HepG2 (cell line): ENCODE measurements around the gene C4orf46. TPM values are rescaled to one million over a fixed set of nuclear protein-coding genes. Genes with fewer than 3 reads are reported as not detected.

ENCODE experiments used
- MXD4 ChIP-seq: IDR thresholded peaks from 2 replicates; pipeline ENCODE4 v1.6.1; 2016; ENCODE audit warnings: mild to moderate bottlenecking, missing biosample characterization, missing genetic modification reagents
- NFYC ChIP-seq: IDR thresholded peaks from 2 replicates; pipeline ENCODE4 v1.6.1; 2016; ENCODE audit warnings: missing genetic modification reagents, missing compliant biosample characterization
- RBM39 ChIP-seq: fragments of 200-400 bp; formaldehyde crosslinking; IDR thresholded peaks from one replicate; pipeline ENCODE4 v1.6.1; 2018; ENCODE audit warnings: antibody characterized with exemption, mild to moderate bottlenecking, low read depth, low read length; ENCODE audit not compliant: poor library complexity, severe bottlenecking
- RFX5 ChIP-seq: IDR thresholded peaks from 2 replicates; pipeline ENCODE4 v1.6.1; 2011; ENCODE audit warnings: low read depth, low read length, improper control_type of control experiment
- ZNF124 ChIP-seq: sonication (generic); formaldehyde crosslinking; IDR thresholded peaks from 2 replicates; pipeline ENCODE4 v1.4.0; 2020; ENCODE audit warnings: missing genetic modification reagents
- ZNF235 ChIP-seq: sonication (generic); formaldehyde crosslinking; IDR thresholded peaks from 2 replicates; pipeline ENCODE4 v1.8.1; 2023; ENCODE audit warnings: mild to moderate bottlenecking, missing genetic modification reagents, borderline replicate concordance
- ZNF354B ChIP-seq: sonication (generic); formaldehyde crosslinking; IDR thresholded peaks from 2 replicates; pipeline ENCODE4 v1.8.0; 2022; ENCODE audit warnings: mild to moderate bottlenecking, missing genetic modification reagents
- ZNF431 ChIP-seq: sonication (generic); formaldehyde crosslinking; IDR thresholded peaks from 2 replicates; pipeline ENCODE4 v1.9.0; 2022; ENCODE audit warnings: missing genetic modification reagents, low read depth, mild to moderate bottlenecking, borderline replicate concordance
- ZSCAN20 ChIP-seq: sonication (generic); formaldehyde crosslinking; IDR thresholded peaks from 2 replicates; pipeline ENCODE4 v1.4.0; 2020; ENCODE audit warnings: missing genetic modification reagents, mild to moderate bottlenecking, borderline replicate concordance
- polyA plus RNA-seq, 8 experiments: library from polyadenylated mRNA; depleted of rRNA in 3 of 8; stranded (reverse) in 7 of 8; unstranded in 1 of 8; fragments of >200 nt; fragmentation: Illumina TruSeq in 4 of 8; extraction: Trizol in 4 of 8; gene quantifications; 2 replicates each; pipeline versions ENCODE4 v1.2.1 to v1.2.3, GENCODE V29; 2011 to 2016; ENCODE audit warnings: low read depth in 4 of 8, missing spikeins in 1 of 8, mixed read lengths in 1 of 8; ENCODE audit not compliant: insufficient read depth in 1 of 8
- total RNA-seq, 5 experiments: library from RNA; depleted of rRNA; stranded (reverse); fragments of >200 nt; fragmentation: Illumina TruSeq; extraction: Trizol; gene quantifications; 2 replicates each; pipeline ENCODE4 v1.2.3, GENCODE V29; 2016; ENCODE audit warnings: low read depth in 1 of 5
- TF ChIP-seq, protein P1 (sequence below): sonication (generic); formaldehyde crosslinking; IDR thresholded peaks from 2 replicates; pipeline ENCODE4 v1.4.0; 2020; ENCODE audit warnings: missing genetic modification reagents, borderline replicate concordance
- TF ChIP-seq, protein P2 (sequence below): sonication (generic); formaldehyde crosslinking; IDR thresholded peaks from 2 replicates; pipeline ENCODE4 v1.8.0; 2023; ENCODE audit warnings: mild to moderate bottlenecking, missing genetic modification reagents

C4orf46 gene
- total and polyA plus RNA-seq, 2 of the 13 experiments (the other 11 are each of a cell fraction or from before 2014, with no cell fraction given), result 8.5 to 10.4 TPM

DNA sequence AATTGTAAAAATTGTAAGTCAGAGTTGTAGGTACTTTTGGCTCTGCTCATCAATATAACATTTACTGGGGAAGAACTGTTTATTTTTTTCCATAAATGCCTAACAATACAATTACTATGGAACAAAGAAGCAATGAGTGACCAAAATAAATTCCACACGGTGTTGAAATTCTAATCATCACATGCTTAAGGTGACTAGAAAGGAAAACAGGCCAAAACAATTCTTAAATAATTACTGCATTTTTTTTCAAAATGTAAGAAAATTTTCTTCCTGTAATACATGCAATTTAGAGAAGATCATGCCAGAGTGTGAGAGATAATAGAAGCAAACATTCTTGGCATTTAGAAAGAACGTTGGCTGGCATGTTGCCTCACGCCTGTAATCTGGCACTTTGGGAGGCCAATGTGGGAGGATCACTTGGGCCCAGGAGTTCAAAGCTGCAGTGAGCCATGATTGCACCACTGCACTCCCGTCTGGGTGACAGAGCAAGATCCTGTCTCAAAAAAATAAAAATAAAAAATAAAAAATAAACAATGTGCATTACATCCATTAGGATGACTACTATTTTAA lies 22.5 kb downstream of the C4orf46 start (continued):
- TF ChIP-seq, protein P1, sequence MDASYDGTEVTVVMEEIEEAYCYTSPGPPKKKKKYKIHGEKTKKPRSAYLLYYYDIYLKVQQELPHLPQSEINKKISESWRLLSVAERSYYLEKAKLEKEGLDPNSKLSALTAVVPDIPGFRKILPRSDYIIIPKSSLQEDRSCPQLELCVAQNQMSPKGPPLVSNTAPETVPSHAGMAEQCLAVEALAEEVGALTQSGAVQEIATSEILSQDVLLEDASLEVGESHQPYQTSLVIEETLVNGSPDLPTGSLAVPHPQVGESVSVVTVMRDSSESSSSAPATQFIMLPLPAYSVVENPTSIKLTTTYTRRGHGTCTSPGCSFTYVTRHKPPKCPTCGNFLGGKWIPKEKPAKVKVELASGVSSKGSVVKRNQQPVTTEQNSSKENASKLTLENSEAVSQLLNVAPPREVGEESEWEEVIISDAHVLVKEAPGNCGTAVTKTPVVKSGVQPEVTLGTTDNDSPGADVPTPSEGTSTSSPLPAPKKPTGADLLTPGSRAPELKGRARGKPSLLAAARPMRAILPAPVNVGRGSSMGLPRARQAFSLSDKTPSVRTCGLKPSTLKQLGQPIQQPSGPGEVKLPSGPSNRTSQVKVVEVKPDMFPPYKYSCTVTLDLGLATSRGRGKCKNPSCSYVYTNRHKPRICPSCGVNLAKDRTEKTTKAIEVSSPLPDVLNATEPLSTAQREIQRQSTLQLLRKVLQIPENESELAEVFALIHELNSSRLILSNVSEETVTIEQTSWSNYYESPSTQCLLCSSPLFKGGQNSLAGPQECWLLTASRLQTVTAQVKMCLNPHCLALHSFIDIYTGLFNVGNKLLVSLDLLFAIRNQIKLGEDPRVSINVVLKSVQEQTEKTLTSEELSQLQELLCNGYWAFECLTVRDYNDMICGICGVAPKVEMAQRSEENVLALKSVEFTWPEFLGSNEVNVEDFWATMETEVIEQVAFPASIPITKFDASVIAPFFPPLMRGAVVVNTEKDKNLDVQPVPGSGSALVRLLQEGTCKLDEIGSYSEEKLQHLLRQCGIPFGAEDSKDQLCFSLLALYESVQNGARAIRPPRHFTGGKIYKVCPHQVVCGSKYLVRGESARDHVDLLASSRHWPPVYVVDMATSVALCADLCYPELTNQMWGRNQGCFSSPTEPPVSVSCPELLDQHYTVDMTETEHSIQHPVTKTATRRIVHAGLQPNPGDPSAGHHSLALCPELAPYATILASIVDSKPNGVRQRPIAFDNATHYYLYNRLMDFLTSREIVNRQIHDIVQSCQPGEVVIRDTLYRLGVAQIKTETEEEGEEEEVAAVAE (CRISPR knock-in tag), result no peak
- TF ChIP-seq ZNF354B (CRISPR knock-in tag), result no peak
- TF ChIP-seq ZNF124, result no peak
- TF ChIP-seq ZSCAN20 (CRISPR knock-in tag), result no peak
- TF ChIP-seq RBM39, result no peak
- no peak for TF ChIP-seq ZNF431
- no peak for TF ChIP-seq ZNF235 (CRISPR knock-in tag)
- no peak for TF ChIP-seq NFYC (CRISPR knock-in tag)
- TF ChIP-seq MXD4, result no peak
- no peak for TF ChIP-seq RFX5
- TF ChIP-seq, protein P2, sequence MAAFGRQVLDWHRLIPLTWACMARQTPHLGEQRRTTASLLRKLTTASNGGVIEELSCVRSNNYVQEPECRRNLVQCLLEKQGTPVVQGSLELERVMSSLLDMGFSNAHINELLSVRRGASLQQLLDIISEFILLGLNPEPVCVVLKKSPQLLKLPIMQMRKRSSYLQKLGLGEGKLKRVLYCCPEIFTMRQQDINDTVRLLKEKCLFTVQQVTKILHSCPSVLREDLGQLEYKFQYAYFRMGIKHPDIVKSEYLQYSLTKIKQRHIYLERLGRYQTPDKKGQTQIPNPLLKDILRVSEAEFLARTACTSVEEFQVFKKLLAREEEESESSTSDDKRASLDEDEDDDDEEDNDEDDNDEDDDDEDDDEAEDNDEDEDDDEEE (CRISPR knock-in tag), result no peak
